GM18505 (cell line): Measurements from ENCODE around the gene RHBDL1.

Experiments used
- ATAC-seq: cut with Tn5 transposase; IDR thresholded peaks from one replicate; pipeline ENCODE4 v1.9.1; 2021; ENCODE audit not compliant: unreplicated experiment
- POLR2A ChIP-seq: IDR thresholded peaks from 4 replicates; pipeline ENCODE4 v1.6.1; 2011; ENCODE audit warnings: borderline replicate concordance; ENCODE audit not compliant: insufficient read depth, insufficient read length; ENCODE audit errors: extremely low read depth

The RHBDL1 gene

DNA sequence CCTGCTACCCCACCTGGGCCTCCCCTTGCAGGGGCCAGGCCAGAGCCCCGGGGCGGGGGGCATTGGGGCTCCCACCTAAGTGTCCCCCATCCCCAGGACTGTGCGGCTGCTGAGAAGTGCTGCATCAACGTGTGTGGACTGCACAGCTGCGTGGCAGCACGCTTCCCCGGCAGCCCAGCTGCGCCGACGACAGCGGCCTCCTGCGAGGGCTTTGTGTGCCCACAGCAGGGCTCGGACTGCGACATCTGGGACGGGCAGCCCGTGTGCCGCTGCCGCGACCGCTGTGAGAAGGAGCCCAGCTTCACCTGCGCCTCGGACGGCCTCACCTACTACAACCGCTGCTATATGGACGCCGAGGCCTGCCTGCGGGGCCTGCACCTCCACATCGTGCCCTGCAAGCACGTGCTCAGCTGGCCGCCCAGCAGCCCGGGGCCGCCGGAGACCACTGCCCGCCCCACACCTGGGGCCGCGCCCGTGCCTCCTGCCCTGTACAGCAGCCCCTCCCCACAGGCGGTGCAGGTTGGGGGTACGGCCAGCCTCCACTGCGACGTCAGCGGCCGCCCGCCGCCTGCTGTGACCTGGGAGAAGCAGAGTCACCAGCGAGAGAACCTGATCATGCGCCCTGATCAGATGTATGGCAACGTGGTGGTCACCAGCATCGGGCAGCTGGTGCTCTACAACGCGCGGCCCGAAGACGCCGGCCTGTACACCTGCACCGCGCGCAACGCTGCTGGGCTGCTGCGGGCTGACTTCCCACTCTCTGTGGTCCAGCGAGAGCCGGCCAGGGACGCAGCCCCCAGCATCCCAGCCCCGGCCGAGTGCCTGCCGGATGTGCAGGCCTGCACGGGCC lies 42.8 kb upstream of the RHBDL1 start:
- TF ChIP-seq POLR2A = peak; percentile 1
- ATAC-seq = no peak

DNA sequence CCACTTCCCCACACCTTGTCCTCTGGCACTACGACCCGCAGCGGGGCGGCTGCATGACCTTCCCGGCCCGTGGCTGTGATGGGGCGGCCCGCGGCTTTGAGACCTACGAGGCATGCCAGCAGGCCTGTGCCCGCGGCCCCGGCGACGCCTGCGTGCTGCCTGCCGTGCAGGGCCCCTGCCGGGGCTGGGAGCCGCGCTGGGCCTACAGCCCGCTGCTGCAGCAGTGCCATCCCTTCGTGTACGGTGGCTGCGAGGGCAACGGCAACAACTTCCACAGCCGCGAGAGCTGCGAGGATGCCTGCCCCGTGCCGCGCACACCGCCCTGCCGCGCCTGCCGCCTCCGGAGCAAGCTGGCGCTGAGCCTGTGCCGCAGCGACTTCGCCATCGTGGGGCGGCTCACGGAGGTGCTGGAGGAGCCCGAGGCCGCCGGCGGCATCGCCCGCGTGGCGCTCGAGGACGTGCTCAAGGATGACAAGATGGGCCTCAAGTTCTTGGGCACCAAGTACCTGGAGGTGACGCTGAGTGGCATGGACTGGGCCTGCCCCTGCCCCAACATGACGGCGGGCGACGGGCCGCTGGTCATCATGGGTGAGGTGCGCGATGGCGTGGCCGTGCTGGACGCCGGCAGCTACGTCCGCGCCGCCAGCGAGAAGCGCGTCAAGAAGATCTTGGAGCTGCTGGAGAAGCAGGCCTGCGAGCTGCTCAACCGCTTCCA lies 42.0 kb upstream of the RHBDL1 start:
- no peak for TF ChIP-seq POLR2A
- ATAC-seq = no peak

DNA sequence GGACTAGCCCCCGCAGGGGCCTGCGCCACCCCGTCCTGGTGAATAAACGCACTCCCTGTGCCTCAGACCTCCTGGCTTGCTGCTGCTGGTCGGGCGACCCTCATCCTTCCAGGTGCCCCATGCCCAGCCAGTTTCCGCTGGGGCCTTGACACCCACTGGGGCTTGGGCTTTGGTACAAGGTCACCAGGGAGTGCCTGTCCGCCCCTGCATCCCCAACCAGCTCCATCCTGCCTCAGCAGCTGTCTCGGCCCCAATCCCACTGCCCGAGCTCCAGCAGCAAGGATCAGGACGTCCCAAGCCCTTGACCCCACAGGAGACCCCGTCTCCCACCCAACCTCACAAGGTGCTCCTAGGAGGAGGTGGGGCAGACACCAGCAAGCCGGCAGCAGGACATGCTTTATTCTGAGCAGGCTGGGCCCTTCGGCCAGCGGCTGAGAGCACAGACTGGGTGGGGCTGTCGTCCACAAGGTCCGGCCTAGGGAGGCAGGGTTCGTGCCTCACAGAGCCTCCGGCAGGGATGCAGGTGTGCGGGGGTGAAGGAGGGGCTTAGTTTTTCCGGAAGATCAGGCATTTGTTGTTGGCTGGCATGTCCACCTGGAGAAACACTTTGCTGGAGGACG lies 41.3 kb upstream of the RHBDL1 start:
- no peak for ATAC-seq
- no peak for TF ChIP-seq POLR2A

DNA sequence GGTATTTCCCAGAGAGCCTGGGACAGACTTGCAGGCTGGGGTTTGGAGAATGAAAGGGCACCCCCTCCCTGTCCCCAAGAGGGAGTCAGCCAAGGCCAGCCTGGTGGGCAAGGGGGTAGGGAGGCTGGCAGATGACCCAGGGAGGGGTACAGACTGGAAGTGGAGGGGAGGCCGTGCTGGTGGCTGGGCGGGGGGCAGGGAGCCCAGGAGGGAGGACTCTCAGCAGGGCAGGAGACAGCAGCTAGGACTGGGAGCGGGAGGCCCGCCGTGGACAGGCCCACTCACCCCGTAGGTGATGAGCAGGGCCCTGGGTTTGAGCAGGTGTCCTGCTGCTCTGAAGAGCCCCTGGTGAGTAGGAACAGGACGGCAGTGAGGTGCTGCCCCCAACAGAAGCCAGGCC lies 40.5 kb upstream of the RHBDL1 start:
- ATAC-seq = no peak
- TF ChIP-seq POLR2A = no peak

DNA sequence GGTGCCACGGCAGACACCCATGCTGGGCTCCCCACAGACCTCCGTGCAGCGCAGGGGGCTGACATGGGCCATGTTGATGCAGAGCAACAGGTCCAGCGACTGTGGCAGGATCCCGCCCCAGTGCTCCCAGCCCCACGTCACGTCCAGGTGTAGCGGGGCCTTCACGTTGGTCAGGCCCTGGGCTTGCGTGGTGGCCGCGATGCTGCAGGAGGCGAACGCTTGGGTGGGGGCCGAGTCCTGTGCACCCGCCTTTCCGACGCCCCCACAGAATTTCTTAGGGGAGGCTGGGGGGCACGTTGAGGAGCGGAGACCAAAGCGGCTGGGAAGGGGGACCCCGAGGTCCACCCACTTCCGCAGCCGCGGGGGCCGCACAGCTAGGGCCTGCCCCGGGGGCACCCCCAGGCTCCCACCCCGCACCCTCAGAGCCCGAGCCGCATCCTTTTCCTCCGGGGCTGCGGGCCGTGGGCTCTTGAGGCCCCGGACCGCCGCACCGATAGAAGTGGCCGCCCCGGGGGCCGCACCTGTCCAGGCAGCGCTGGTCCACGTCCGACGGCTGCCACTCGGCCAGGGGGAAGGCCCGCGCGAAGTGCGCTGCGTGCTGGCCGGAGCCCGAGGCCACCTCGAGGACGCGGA lies 39.8 kb upstream of the RHBDL1 start:
- no peak for ATAC-seq
- no peak for TF ChIP-seq POLR2A

DNA sequence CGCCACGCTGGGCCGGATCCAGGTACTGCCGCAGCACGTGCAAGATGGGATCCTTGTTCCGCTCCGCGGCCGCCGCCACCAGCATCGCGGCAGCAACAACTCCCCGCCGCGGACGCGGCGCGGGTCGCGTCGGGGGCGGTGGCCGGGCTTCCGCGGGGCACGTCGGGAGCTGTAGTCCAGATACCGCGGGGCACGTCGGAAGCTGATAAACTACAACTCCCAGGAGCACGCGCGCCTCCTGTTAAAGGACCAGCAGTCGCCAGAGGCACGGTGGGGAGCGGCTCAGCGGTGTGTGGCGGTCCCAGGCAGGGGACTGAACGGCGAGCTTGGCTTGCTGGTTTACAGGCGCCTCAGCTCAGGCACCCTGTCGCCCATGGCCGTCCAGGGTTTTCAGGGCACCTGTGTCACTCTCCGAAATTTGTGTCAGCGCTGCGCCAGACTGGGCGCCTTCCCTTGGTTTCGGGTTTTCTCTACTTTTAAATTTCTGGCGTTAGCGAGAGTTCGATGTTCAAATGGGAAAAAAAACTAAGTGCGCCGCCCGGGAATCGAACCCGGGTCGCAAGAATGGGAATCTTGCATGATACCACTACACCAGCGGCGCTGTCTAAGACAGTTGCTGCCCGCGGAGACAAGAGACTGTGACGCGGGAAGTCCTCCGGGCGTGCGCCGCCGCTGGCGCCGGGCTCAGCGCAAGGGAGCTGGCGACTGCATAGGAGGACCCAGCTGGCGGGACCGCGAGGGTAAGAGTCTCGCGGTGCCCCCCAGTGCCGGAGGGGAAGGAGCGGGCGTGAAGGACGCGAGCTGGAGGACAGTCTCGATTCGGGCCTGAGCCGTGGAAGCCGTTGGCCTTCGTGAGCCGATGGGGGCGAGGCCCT lies 39.0 kb upstream of the RHBDL1 start, which contains the start of gene METTL26:
TSS of gene METTL26 (minus strand) at position 100 of the 875 bp plus-strand sequence. CDS start at position 85, 15 bp downstream.
- TF ChIP-seq POLR2A = peak; percentile 72
- peak; percentile 62 for ATAC-seq

DNA sequence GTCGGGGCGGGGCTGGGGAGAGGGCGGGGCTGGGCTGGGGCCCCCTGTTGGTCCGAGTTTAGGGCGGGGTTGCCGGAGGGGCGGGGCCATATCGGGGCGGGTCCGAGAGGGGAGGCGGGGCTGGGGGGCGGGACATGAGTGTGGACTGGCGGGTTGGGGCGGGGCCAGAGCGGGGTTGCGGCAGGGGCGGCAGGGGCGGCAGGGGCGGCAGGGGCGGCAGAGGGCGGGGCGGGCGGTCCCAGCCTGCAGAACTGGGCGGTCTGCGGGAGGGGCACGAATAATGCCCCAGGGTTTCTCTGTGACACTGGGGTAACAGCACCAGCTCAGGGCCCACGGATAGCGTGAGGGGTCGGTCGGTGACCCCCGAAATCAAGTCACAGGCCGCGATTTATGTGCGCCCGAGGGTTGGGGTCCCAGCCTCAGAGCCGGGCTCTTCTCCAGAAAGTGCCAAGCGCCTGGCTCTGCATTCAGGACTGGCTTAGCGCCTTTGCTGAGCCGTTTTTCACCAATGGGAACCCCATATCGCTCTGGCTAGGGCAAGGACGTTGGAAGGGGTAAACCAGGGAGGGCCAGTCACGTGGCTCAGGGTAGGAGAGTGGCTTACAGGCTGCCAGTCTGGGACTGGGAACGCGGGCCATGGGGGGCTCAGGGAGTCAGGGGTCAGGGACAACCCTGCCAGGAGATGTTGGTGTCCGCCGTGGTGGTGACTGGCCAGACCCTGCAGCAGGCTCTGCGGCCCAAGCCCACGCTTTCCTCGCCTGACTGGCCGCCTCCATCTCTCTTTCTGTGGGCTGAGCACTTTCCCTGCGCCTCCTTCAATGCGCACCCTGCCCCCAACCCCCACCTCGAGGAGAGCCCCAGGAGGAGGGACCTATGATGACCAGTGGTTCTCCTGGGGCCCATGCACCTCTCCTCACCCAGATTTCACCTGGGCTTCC lies 38.1 kb upstream of the RHBDL1 start:
- no peak for ATAC-seq
- no peak for TF ChIP-seq POLR2A

DNA sequence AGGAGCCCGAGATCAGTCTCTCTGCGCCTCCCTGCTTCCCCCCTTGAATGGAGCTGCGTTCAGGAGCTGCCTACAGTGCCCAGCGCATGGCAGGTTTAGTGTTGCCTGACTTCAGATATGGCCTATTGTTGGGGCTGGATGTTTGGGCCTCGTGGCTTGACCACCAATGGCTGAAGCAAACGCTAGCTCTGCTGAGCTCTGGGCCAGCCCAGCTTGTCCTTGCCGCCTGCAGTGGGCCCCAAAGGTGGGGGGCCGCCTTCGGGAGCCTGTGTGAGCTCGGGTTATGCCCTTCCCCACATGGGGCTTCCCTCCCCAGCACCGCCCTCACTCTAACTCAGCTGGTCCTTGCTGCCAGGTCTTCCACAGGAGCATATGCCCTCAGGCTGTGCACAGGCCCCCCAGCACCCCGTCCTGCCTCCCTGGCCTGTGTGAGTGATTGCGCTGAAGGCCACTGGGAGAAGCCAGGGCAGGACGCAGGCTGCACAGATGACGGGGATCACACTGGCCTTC lies 37.4 kb upstream of the RHBDL1 start:
- ATAC-seq = no peak

DNA sequence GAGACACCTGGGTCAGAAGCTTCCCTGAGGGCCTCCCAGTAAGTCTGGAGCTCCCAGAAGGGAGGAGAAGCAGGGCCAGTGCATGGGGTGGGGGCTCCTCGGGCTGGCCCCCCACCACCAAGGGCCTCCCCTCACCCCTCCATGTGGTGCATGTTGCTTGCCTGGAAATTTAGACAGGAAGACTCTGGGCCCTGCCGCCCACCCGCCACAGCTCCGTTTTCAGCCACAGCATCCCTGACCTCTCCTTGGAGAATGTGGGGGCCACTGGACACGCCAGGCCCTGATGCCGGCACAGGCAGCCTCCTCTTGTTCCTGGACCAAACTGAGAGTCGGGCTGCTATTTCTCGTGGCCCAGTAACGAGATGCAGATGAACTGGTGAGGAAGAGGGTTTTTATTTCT lies 36.6 kb upstream of the RHBDL1 start:
- no peak for TF ChIP-seq POLR2A

More for the DNA sequence above, 37.4 kb upstream of the RHBDL1 start:
- TF ChIP-seq POLR2A = no peak

DNA sequence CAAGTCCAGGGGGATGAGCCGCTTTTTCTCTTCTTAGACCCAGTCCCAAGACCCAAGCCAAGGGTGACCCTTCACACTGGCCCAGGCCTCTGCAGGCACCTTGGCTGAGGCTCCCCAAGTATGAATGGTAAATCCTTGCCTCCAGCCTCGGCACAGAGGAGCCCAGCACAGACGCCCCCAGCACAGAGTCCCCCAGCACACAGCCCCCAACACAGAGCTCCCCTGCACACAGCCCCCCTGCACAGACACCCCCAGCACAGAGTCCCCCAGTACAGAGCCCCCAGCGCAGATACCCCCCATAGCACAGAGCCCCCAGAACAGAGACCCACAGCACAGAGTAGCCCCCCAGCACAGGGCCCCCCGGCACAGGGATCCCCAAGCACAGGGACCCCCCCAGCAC lies 34.9 kb upstream of the RHBDL1 start:
- no peak for ATAC-seq
- no peak for TF ChIP-seq POLR2A

More for the DNA sequence above, 36.6 kb upstream of the RHBDL1 start:
- ATAC-seq = no peak
